Activated naive CD8-positive, alpha-beta T cell treated with anti-CD3 and anti-CD28 coated beads, Interleukin-2, amount 50 U/mL, for 24 hours (primary cell): Measurements from ENCODE around the gene STARD8.
"Not testable (repeated sequence)": the region's sequence is repeated elsewhere in the genome, so short reads cannot be mapped to it uniquely, and the experiment has no call there.

Source experiments
- ATAC-seq: fragments of 150-1000 bp; cut with Tn5 transposase; one replicate; pipeline ENCODE4 v1.10.0; 2021
- DNase-seq: peaks from one replicate; pipeline ENCODE4 v3.0.0; 2021
- H3K27ac Mint-ChIP-seq: one replicate; pipeline ENCODE4 v1.8.0; 2021; ENCODE audit warnings: mild to moderate bottlenecking, mixed read lengths
- H3K27me3 Mint-ChIP-seq: one replicate; pipeline ENCODE4 v1.8.0; 2021; ENCODE audit warnings: mixed read lengths
- H3K36me3 Mint-ChIP-seq: one replicate; pipeline ENCODE4 v1.8.0; 2021; ENCODE audit warnings: low read depth, mixed read lengths
- H3K4me1 Mint-ChIP-seq: one replicate; pipeline ENCODE4 v1.8.0; 2021; ENCODE audit warnings: mixed read lengths
- H3K4me3 Mint-ChIP-seq: one replicate; pipeline ENCODE4 v1.8.0; 2021; ENCODE audit warnings: mild to moderate bottlenecking, moderate library complexity, mixed read lengths
- H3K9me3 Mint-ChIP-seq: one replicate; pipeline ENCODE4 v1.8.0; 2021; ENCODE audit warnings: mixed read lengths

Gene STARD8

DNA sequence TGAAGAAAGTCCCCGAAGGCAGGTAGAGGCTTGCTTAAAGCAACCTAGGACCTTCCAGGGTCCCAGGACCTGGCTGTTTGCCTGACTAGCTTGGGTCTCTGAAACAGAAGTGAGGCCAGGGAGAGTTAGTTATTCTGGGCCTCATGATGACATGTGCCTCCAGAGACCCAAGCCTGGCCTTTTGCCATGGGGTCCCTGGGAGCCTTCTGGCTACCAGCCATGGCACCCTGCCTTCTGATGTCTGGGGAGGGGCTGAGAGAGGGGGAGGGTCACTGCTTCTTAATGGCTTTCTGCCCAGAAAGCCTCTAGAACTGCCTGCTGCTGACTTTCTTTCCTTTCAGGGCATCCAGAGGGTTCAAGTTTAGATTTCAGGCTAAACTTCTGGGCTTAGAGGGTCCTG lies 1.0 kb upstream of the STARD8 start:
- H3K4me3 Mint-ChIP-seq, result no peak overlapping the region
- no peaks in the 10 kb centered on the region for H3K36me3 Mint-ChIP-seq
- ATAC-seq, result no peak
- no peaks in the 10 kb centered on the region for H3K9me3 Mint-ChIP-seq
- H3K27me3 Mint-ChIP-seq, result peaks cover 7% of the 10 kb centered on the region
- no peak overlapping the region for H3K27ac Mint-ChIP-seq
- no peak for DNase-seq
- H3K4me1 Mint-ChIP-seq, result no peaks in the 10 kb centered on the region

DNA sequence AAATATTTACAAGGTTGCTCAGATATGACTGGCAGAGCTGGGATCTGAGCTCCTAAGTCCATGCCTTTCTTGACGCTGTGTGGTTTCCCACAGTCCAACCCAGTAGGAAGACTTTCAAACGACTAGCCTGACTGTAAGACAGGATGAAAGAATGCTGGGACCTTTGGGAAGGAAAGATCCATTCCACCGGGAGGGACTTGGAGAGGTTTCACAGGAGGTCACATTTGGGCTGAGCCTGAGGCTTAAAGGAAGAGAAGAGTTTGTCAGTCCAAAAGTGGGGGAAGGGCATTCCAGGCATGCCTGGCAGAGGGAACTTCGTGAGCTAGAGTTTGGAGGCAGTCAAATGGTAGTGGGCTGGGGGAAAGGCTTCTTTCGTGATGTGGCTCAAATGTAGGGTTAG lies 1.5 kb downstream of the STARD8 start:
- ATAC-seq, result no peak
- Mint-ChIP-seq H3K4me1 (no peaks in the 10 kb centered on the region), H3K27ac (no peak overlapping the region), H3K9me3 (no peaks in the 10 kb centered on the region), H3K27me3 (peaks cover 7% of the 10 kb centered on the region), H3K36me3 (no peaks in the 10 kb centered on the region), H3K4me3 (no peak overlapping the region)
- DNase-seq, result no peak

DNA sequence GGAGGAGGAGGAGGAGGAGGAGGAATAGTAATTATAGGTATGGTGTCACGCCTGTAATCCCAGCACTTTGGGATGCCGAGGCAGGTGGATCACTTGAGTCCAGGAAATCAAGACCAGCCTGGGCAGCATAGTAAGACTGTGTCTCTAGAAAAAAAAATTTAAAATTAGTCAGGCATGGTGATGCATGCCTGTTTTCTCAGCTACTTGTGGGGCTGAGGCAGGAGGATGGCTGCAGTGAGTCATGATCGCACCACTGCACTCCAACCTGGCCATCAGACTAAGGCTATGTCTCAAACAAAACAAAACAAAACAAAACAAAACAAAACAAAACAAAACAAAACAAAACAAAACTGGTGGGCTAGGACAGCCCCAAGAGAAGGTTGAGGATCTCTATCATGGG lies 3.0 kb downstream of the STARD8 start:
- H3K27ac Mint-ChIP-seq, result no peak overlapping the region
- no peak overlapping the region for H3K4me3 Mint-ChIP-seq
- H3K27me3 Mint-ChIP-seq, result peaks cover 7% of the 10 kb centered on the region
- DNase-seq (no peak), ATAC-seq (no peak)
- no peaks in the 10 kb centered on the region for H3K9me3 Mint-ChIP-seq
- no peaks in the 10 kb centered on the region for H3K4me1 Mint-ChIP-seq
- no peaks in the 10 kb centered on the region for H3K36me3 Mint-ChIP-seq

DNA sequence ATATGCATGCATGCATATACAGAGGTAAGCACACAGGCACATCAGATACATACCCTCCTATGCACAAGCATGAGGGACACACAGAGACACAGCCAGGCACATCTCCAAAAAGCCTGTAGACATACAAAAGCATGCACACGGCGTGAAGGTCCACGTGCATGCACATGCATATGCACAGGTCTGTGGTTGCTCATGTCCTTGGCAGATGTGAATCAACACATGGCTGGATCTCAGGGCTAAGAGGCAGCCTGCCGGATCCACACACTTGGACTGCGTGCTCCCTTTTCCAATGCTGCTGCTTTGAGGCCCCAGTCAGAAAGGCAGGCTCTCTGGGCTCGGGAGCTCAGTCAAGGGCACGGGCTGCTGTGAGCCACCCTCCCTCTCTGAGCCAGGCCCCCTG lies 3.6 kb downstream of the STARD8 start:
- peaks cover 9% of the 10 kb centered on the region for H3K27me3 Mint-ChIP-seq
- ATAC-seq (no peak), DNase-seq (no peak)
- no peaks in the 10 kb centered on the region for H3K4me1 Mint-ChIP-seq
- H3K36me3 Mint-ChIP-seq, result no peaks in the 10 kb centered on the region
- no peaks in the 10 kb centered on the region for H3K9me3 Mint-ChIP-seq
- H3K4me3 Mint-ChIP-seq, result no peak overlapping the region
- no peak overlapping the region for H3K27ac Mint-ChIP-seq

DNA sequence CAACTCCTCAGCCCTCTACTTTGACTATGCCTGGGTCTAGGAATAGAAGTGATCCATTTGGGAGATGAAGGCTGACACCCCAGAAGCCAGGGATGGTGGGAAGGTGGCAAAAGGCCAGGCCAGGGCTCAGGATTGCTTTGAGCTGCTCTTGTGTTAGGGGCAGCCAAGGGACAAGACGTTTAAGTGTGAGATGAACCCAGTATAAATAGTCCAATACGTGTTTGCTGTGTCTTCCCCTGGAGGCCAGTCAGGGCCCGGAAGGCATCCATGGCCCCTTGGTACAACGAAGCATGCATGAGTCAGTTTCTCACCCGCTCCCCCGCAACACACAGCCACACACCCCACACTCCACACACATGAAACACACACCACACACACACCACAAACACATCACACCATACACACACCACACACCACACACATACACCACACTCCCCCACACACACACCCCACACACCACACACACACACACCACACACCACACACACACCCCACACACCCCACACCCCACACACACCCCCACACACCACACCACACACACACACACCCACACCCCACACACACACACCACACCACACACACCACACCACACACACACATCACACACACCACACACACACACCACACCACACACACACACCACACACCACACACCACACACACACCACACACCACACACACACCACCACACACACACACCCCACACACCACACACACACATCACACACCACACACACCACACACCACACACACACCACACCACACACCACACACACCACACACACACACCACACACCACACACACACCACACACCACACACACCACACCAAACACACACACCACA lies 5.1 kb downstream of the STARD8 start:
- ATAC-seq, result no peak
- Mint-ChIP-seq H3K4me1 (no peaks in the 10 kb centered on the region), H3K27me3 (peaks cover 9% of the 10 kb centered on the region), H3K36me3 (no peaks in the 10 kb centered on the region), H3K9me3 (no peaks in the 10 kb centered on the region), H3K4me3 (no peak overlapping the region), H3K27ac (no peak overlapping the region)
- no peak for DNase-seq

DNA sequence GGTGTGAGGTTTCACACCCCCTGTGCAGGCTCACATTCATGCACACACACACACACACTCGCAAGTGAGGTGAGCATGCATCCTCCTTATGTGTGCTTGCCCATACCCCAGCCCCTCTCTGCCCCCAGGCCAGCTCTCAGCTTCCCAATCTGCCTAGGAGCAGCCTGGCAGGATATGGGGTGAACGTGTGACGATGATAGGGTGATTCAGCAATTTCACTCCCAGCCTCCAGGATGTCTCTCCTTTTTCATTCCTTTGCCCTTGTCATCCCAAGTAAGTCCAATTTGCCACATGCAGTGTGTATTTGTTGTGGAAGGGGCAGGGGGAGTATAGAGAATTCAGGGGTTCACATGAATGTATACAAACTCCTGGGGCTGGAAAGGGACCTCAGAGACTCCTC lies 7.2 kb downstream of the STARD8 start:
- Mint-ChIP-seq H3K4me1 (no peaks in the 10 kb centered on the region), H3K27me3 (peaks cover 1% of the 10 kb centered on the region), H3K36me3 (no peaks in the 10 kb centered on the region), H3K27ac (no peak overlapping the region), H3K4me3 (no peak overlapping the region), H3K9me3 (no peaks in the 10 kb centered on the region)
- ATAC-seq (no peak), DNase-seq (no peak)

DNA sequence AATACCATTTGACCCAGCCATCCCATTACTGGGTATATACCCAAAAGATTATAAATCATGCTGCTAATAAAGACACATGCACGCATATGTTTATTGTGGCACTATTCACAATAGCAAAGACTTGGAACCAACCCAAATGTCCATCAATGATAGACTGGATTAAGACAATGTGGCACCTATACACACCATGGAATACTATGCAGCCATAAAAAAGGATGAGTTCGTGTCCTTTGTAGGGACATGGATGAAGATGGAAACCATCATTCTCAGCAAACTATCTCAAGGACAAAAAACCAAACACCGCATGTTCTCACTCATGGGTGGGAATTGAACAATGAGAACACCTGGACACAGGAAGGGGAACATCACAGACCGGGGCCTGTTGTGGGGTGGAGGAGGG lies 9.0 kb downstream of the STARD8 start:
- not testable (repeated sequence) for DNase-seq, H3K4me1 Mint-ChIP-seq, H3K27ac Mint-ChIP-seq, H3K9me3 Mint-ChIP-seq, H3K4me3 Mint-ChIP-seq, ATAC-seq, H3K36me3 Mint-ChIP-seq, H3K27me3 Mint-ChIP-seq

DNA sequence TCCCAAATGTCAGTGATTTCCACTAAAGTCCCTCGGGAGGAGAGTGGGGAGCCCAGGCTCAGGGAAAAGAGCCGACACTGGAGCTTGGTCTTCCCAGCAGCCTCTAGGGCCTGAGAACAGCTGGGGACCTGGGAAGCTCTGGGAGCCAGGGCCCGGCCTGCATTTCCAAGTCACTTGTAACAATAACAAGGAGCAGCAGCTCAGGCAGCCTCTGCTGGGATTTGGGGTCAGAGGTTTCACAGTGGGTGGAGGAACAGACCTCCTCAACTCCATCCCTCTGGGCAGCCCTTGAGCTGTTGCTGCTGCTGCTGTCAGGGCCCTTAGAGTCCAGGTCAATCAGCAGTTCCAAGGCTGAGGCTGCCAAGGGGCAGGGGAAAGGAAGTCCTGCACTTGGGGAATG lies 11.1 kb downstream of the STARD8 start:
- peaks cover 1% of the 10 kb centered on the region for H3K27me3 Mint-ChIP-seq
- no peak overlapping the region for H3K4me3 Mint-ChIP-seq

DNA sequence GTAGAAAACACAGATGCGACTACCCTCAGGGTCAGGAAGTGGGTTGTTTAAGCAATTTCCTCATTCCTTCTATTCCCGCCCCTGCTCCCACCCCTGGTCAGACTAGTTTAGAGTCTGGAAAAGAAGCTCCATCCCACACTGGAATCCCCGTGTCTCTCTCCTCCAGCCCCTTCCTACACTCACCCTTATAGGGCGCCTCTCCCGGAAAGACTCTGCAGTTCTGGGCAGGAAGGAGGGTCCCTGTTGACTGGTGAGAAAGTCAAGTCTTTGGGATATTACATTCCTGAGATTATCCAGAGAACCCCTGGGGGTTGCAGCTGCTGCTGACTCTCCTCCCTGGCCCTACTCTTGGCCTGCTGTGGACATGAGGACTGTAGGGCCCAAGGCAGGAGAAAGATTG lies 11.9 kb downstream of the STARD8 start:
- H3K27ac Mint-ChIP-seq, result no peak overlapping the region
- DNase-seq, result no peak
- ATAC-seq, result no peak
- no peaks in the 10 kb centered on the region for H3K4me1 Mint-ChIP-seq
- H3K9me3 Mint-ChIP-seq, result no peaks in the 10 kb centered on the region
- H3K36me3 Mint-ChIP-seq, result no peaks in the 10 kb centered on the region
- H3K4me3 Mint-ChIP-seq, result no peak overlapping the region
- peaks cover 1% of the 10 kb centered on the region for H3K27me3 Mint-ChIP-seq

More for the DNA sequence above, 11.1 kb downstream of the STARD8 start:
- DNase-seq (no peak), ATAC-seq (no peak)
- Mint-ChIP-seq H3K27ac (no peak overlapping the region), H3K36me3 (no peaks in the 10 kb centered on the region), H3K9me3 (no peaks in the 10 kb centered on the region), H3K4me1 (no peaks in the 10 kb centered on the region)

DNA sequence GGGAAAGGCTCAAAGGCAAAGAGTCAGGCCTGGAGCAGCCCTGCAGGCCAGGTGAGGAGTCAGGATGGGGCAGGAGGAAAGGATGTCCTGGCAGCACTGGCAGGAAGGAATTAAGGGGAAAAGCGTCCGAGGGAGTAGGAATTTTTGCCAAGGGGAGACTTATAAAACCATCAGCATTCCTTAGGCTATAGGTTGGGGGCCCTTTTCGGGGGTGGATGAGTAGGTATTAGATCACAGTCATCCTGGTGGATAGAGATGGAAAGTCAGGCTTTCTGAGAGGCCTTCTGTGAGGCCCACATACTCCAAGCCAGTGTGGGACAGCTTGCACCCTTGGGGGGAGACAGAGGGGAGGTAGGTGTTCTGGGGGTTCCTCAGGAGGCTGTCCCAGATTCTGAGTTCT lies 12.3 kb downstream of the STARD8 start:
- Mint-ChIP-seq H3K4me1 (no peaks in the 10 kb centered on the region), H3K27me3 (peaks cover 1% of the 10 kb centered on the region), H3K27ac (no peak overlapping the region), H3K9me3 (no peaks in the 10 kb centered on the region), H3K36me3 (no peaks in the 10 kb centered on the region), H3K4me3 (no peak overlapping the region)
- no peak for DNase-seq
- no peak for ATAC-seq

DNA sequence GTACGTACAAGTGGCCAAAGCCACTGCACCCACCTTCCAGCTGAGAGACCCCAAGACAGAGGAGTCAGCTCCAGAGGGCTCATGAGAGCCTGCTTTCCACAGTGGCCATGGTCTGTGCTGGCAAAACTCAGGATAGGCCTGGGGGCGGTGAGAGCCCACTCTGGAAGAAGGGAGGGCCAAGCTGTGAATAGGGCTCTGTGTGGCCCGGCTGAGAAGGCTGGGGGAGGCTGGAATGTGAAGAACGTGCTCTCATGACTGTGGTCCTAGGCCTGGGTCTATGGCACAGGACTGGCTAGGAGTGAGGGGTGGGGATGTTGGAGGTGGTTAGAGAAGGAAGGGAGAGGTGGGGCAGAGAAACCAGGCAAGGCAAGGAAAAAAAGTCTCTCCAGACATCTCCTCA lies 13.3 kb downstream of the STARD8 start:
- H3K36me3 Mint-ChIP-seq, result no peaks in the 10 kb centered on the region
- no peak overlapping the region for H3K27ac Mint-ChIP-seq
- no peaks in the 10 kb centered on the region for H3K4me1 Mint-ChIP-seq
- no peak overlapping the region for H3K4me3 Mint-ChIP-seq
- peaks cover 1% of the 10 kb centered on the region for H3K27me3 Mint-ChIP-seq
- H3K9me3 Mint-ChIP-seq, result no peaks in the 10 kb centered on the region
- DNase-seq, result no peak
- no peak for ATAC-seq

DNA sequence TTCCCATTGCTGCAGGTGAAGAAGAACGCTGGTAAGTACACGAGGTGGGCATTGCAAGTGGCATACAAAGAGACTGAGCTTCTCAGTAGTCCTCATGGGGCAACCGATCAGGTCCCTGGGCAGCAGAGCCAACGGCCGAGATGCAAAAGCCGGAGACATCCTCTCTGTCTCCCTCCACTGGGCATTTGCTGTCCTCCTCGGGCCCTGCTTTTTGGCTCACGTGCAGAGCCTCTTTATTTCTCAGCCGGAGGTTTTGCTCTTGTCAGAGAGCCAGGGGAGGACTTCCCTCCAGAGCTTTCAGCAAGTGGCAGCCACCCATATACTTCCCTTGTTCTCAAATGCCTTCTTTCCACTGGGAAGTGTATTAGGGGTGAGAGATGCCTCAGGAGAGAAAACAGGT lies 18.0 kb downstream of the STARD8 start:
- Mint-ChIP-seq H3K27ac (no peak overlapping the region), H3K4me1 (no peaks in the 10 kb centered on the region), H3K27me3 (peaks cover 1% of the 10 kb centered on the region), H3K9me3 (no peaks in the 10 kb centered on the region), H3K36me3 (no peaks in the 10 kb centered on the region), H3K4me3 (no peak overlapping the region)
- DNase-seq, result no peak
- no peak for ATAC-seq

DNA sequence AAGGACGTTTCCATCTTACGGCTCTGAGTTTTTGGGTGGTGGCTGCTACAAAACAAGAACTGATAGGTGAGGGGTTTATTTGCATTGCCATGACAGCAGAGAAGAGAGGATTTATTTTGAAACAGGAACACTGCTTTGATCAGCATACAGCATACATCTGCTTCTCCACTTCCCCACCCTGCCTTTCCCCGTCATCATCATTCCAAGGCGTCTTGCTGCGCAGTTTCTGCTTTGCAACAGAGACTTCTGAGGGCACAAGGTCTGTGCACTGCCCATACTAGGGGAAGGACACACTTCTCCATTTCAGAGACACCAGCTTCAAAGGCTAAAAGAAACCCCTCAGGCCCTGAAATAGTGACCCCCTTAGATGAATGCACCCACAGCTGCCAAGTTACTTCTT lies 19.1 kb downstream of the STARD8 start:
- ATAC-seq (no peak), DNase-seq (no peak)
- Mint-ChIP-seq H3K27ac (no peak overlapping the region), H3K36me3 (no peaks in the 10 kb centered on the region), H3K27me3 (peaks cover 1% of the 10 kb centered on the region), H3K9me3 (no peaks in the 10 kb centered on the region), H3K4me3 (no peak overlapping the region), H3K4me1 (no peaks in the 10 kb centered on the region)

DNA sequence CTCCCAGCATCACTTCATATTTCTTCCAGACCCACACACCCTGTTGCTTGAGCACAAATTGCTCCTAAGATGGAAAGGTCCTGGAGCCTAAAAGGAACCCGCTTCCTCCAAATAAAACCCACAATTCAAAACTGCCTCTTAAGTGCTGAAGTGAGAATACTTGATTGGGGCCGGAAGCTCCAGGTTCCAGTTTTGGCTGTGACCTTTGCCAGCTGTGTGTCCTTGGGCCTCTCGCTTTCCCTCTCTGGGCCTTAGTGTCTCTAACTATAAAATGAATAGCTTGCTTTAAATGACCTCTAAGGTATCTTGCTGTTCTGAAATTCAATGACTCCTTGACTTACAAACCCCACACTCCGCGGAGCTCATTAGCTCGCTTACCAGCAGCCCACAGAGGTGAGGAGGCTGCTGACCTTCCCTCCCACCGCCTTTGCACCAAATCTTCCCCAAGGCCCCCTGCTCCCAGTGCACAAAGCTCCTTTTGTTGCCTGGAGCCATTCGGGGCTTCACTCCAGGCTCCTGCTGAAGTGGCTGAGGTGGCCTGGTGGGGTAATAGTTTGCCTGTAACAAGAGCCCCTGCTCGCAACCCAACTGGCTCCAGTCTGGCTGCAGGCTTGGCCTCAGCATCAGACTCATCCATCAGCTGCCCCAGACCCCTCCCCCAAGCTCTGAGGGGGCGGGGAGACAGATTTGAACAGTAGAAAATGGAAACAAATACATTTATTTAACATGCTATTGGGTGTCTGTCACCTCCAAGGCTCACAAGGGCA lies 21.8 kb downstream of the STARD8 start:
- Mint-ChIP-seq H3K36me3 (no peaks in the 10 kb centered on the region), H3K27ac (no peak overlapping the region), H3K4me1 (no peaks in the 10 kb centered on the region), H3K27me3 (peaks cover 1% of the 10 kb centered on the region), H3K4me3 (no peak overlapping the region), H3K9me3 (no peaks in the 10 kb centered on the region)
- DNase-seq, result no peak
- ATAC-seq, result no peak

DNA sequence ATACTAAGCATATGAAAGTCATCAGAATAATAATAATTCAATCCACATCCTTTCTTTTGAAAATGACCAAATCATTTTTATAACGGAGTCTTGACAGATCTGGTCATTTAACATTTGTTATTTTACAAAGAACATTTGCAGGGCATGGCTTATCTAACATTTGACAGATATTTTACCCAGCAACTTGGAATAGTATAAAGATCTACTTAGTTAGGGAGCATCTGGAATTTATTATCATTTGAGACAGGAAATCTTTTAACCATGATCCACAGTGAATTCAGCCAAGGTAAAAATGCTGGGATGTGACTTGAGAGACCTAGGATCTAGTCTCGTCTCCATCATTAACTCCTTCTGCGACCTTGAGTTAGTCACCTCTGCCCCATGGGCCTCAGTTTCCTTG lies 22.4 kb downstream of the STARD8 start:
- ATAC-seq (no peak), DNase-seq (no peak)
- Mint-ChIP-seq H3K27ac (no peak overlapping the region), H3K4me3 (no peak overlapping the region), H3K27me3 (peaks cover 1% of the 10 kb centered on the region), H3K4me1 (no peaks in the 10 kb centered on the region), H3K9me3 (no peaks in the 10 kb centered on the region), H3K36me3 (no peaks in the 10 kb centered on the region)
